Spleen (tissue), 7 donors: ENCODE results near the gene CDKN2A.

ENCODE experiments used
- POLR2AphosphoS5 ChIP-seq, 3 donors: sonication (generic); formaldehyde crosslinking; IDR thresholded peaks; one replicate each; pipeline ENCODE4 v1.5.1; 2017; ENCODE audit warnings: antibody characterized with exemption in 3 of 3
- TF ChIP-seq, protein P1 (sequence below), 11 experiments: fragments of 200-600 bp in 7 of 11; fragments of 450-650 bp in 4 of 11; sonication (generic) in 4 of 11; IDR thresholded peaks in 8 of 11; conservative IDR thresholded peaks in 3 of 11; 1 replicate in 7 of 11; 2 replicates in 4 of 11; pipeline versions ENCODE4 v1.4.0 to v1.8.0; 2016 to 2021; ENCODE audit warnings: antibody characterized with exemption in 11 of 11, inconsistent platforms in 4 of 11, mild to moderate bottlenecking in 1 of 11
- donor health status: DM: no; HTN: no; CAD: no; lungs with moderate emphysema.
- donor health status: DM: no; HTN: no; CAD: no.
- donor health status: DM: no; HTN: no; CAD: no.

DNA sequence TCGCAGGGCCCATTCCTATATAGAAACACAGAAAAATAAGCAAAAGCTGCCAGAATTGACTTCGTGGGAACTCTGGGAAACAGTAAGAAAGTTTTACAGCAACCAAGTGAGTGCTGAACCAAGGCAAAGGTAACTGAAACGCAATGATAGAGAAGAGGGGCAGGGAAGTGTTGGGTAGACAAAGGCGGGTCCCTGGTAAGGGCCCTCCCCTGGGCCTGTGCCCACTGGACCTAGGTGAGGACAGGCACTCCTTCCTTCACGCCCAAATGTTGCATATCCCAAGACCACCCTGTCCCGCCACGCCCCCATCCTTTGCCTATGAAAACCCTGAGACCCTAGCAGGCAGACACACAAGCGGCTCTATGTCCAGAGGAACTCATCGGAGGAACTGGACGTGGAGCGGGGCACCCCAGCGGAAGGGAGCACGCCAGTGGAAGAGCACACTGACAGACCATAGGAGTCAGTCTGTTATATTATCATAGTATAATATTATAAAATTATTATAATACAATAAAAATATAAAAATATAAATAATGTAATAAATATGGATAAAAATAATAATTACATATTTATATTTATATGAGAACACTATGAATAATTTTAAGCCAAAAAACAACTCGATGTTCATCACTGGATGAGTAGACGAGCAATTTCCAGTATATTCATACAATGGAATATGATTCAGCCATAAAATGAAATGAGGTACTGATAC is 27.9 kb downstream of the CDKN2A start:
- TF ChIP-seq, protein P1, sequence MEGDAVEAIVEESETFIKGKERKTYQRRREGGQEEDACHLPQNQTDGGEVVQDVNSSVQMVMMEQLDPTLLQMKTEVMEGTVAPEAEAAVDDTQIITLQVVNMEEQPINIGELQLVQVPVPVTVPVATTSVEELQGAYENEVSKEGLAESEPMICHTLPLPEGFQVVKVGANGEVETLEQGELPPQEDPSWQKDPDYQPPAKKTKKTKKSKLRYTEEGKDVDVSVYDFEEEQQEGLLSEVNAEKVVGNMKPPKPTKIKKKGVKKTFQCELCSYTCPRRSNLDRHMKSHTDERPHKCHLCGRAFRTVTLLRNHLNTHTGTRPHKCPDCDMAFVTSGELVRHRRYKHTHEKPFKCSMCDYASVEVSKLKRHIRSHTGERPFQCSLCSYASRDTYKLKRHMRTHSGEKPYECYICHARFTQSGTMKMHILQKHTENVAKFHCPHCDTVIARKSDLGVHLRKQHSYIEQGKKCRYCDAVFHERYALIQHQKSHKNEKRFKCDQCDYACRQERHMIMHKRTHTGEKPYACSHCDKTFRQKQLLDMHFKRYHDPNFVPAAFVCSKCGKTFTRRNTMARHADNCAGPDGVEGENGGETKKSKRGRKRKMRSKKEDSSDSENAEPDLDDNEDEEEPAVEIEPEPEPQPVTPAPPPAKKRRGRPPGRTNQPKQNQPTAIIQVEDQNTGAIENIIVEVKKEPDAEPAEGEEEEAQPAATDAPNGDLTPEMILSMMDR (IDR thresholded peaks at IDR 0.05 in 8 of 11, conservative IDR thresholded peaks at IDR 0.05 in 3 of 11): no peak
- no peak for TF ChIP-seq POLR2AphosphoS5 (IDR thresholded peaks at IDR 0.05)
